ENCODE results near the gene PGM2L1.

GRCh38 chr11:74332291-74332690 lies 65.9 kb downstream of the PGM2L1 start:
- no peak for TF ChIP-seq CTCF (IDR thresholded peaks at IDR 0.05)
- no peak for TF ChIP-seq EZH2 (IDR thresholded peaks at IDR 0.05; ENCODE audit: borderline replicate concordance, insufficient read depth, low read depth, low read length, poor library complexity, severe bottlenecking)

Measured in B cell (primary cell).